ENCODE results near the gene ALAS2. TPM values are rescaled to one million over a fixed set of nuclear protein-coding genes. Genes with fewer than 3 reads are reported as not detected.
"Not testable (repeated sequence)": the region's sequence is repeated elsewhere in the genome, so short reads cannot be mapped to it uniquely, and the experiment has no call there.

ALAS2 gene
- total RNA-seq, 4 donors from 2014 or later, result not detected

- Histone ChIP-seq H3K27me3 (no peaks in the 10 kb centered on the region), H3K9me3 (no peaks in the 10 kb centered on the region), H3K4me3 (no peak within 1 kb of the TSS), H3K36me3 (no peaks in the 10 kb centered on the region), H3K27ac (no peak within 1 kb of the TSS), H3K4me1 (peaks cover 0 to under 1% (median 0%) of the 10 kb centered on the region in 4 donors)
- TF ChIP-seq POLR2AphosphoS5 (IDR thresholded peaks at IDR 0.05), result no peak
- TF ChIP-seq CTCF (IDR thresholded peaks at IDR 0.05), result no peak
- in situ Hi-C loops (cut with MboI; ENCODE audit: low pct_ligation_motif_present in 1 of 4, low pct_unique_long_range_greater_than_20kb in 1 of 4, low sequenced_read_pairs in 3 of 4), result no loop called here
- intact Hi-C loops (cut with DNase I; ENCODE audit: low total_unique reads), result no loop called here
- WGBS, 2 donors (ENCODE audit: low coverage in 1 of 2), result 83% methylated on average over 2 of the region's 2 CpGs; no CpG with 5 or more reads in 1 of the 2 donors
- no peak for DNase-seq
Observed at GRCh38 chrX:54994099-54994498, 36.7 kb downstream of the ALAS2 start, which contains the start of gene PFKFB1. Gene PFKFB1 (minus strand): TSS chrX:54994188. CDS start chrX:54994007, 181 bp downstream.

- Histone ChIP-seq H3K4me1 (no peaks in the 10 kb centered on the region), H3K36me3 (no peaks in the 10 kb centered on the region), H3K27ac (no peak overlapping the region), H3K9me3 (no peaks in the 10 kb centered on the region), H3K4me3 (no peak overlapping the region), H3K27me3 (no peaks in the 10 kb centered on the region)
- intact Hi-C loops (cut with DNase I; ENCODE audit: low total_unique reads) (no loop called here), in situ Hi-C loops (cut with MboI; ENCODE audit: low pct_ligation_motif_present in 1 of 4, low pct_unique_long_range_greater_than_20kb in 1 of 4, low sequenced_read_pairs in 3 of 4) (no loop called here)
- no peak for TF ChIP-seq EP300 (IDR thresholded peaks at IDR 0.05; ENCODE audit: low read depth)
- no peak for TF ChIP-seq CTCF (IDR thresholded peaks at IDR 0.05)
- no peak for TF ChIP-seq POLR2AphosphoS5 (IDR thresholded peaks at IDR 0.05)
- TF ChIP-seq POLR2A (IDR thresholded peaks at IDR 0.05), result no peak
- 80% methylated on average over 1 of the region's 1 CpG; no CpG with 5 or more reads in 1 of the 2 donors for WGBS, 2 donors (ENCODE audit: low coverage in 1 of 2)
- DNase-seq, result no peak
Observed at GRCh38 chrX:54992911-54993622, 37.7 kb downstream of the ALAS2 start.

- H3K27ac ChIP-seq, result no peak overlapping the region
- H3K4me3 ChIP-seq, result no peak overlapping the region
- DNase-seq, result no peak
- H3K9me3 ChIP-seq, result no peaks in the 10 kb centered on the region
- 69 to 82% methylated on average over 2 of the region's 2 CpGs for WGBS, 2 donors (ENCODE audit: low coverage in 1 of 2)
- no peaks in the 10 kb centered on the region for H3K27me3 ChIP-seq
- no peaks in the 10 kb centered on the region for H3K4me1 ChIP-seq
- no peaks in the 10 kb centered on the region for H3K36me3 ChIP-seq
- TF ChIP-seq CTCF (IDR thresholded peaks at IDR 0.05) (no peak), EP300 (IDR thresholded peaks at IDR 0.05; ENCODE audit: low read depth) (no peak), POLR2AphosphoS5 (IDR thresholded peaks at IDR 0.05) (no peak), POLR2A (IDR thresholded peaks at IDR 0.05) (no peak)
- intact Hi-C loops (cut with DNase I; ENCODE audit: low total_unique reads), result no loop called here
- in situ Hi-C loops (cut with MboI; ENCODE audit: low pct_ligation_motif_present in 1 of 4, low pct_unique_long_range_greater_than_20kb in 1 of 4, low sequenced_read_pairs in 3 of 4), result no loop called here
Observed at GRCh38 chrX:54991706-54992105, 39.1 kb downstream of the ALAS2 start.

GRCh38 chrX:54983306-54983705 lies 47.5 kb downstream of the ALAS2 start:
- WGBS, 2 donors (ENCODE audit: low coverage in 1 of 2), result 82% methylated on average over 2 of the region's 2 CpGs; no CpG with 5 or more reads in 1 of the 2 donors
- not testable (repeated sequence) for DNase-seq

GRCh38 chrX:54980334-54980733 lies 50.4 kb downstream of the ALAS2 start:
- H3K9me3 ChIP-seq, result no peaks in the 10 kb centered on the region
- no peak overlapping the region for H3K27ac ChIP-seq
- no peak for DNase-seq
- no peaks in the 10 kb centered on the region for H3K4me1 ChIP-seq
- intact Hi-C loops (cut with DNase I; ENCODE audit: low total_unique reads), result no loop called here
- in situ Hi-C loops (cut with MboI; ENCODE audit: low pct_ligation_motif_present in 1 of 4, low pct_unique_long_range_greater_than_20kb in 1 of 4, low sequenced_read_pairs in 3 of 4), result no loop called here
- H3K36me3 ChIP-seq, result no peaks in the 10 kb centered on the region
- no peak overlapping the region for H3K4me3 ChIP-seq
- no peaks in the 10 kb centered on the region for H3K27me3 ChIP-seq
- 69% methylated on average over 6 of the region's 6 CpGs; no CpG with 5 or more reads in 1 of the 2 donors for WGBS, 2 donors (ENCODE audit: low coverage in 1 of 2)
- TF ChIP-seq POLR2A (IDR thresholded peaks at IDR 0.05) (no peak), POLR2AphosphoS5 (IDR thresholded peaks at IDR 0.05) (no peak), CTCF (IDR thresholded peaks at IDR 0.05) (no peak), EP300 (IDR thresholded peaks at IDR 0.05; ENCODE audit: low read depth) (no peak)

More at GRCh38 chrX:54983306-54983705, 47.5 kb downstream of the ALAS2 start:
- H3K27me3 ChIP-seq; H3K27ac ChIP-seq; H3K9me3 ChIP-seq; intact Hi-C loops (cut with DNase I; ENCODE audit: low total_unique reads); H3K4me1 ChIP-seq; H3K4me3 ChIP-seq; in situ Hi-C loops (cut with MboI; ENCODE audit: low pct_ligation_motif_present in 1 of 4, low pct_unique_long_range_greater_than_20kb in 1 of 4, low sequenced_read_pairs in 3 of 4); H3K36me3 ChIP-seq: not testable (repeated sequence)
